HFFc6 (cell line): Measurements from ENCODE around the gene ZNF222. TPM values are rescaled to one million over a fixed set of nuclear protein-coding genes. Genes with fewer than 3 reads are reported as not detected.

Experiments used
- DNase-seq: peaks from one replicate; pipeline ENCODE4 v3.0.0-alpha.2; 2018
- H3K27ac Mint-ChIP-seq: 2 replicates; pipeline ENCODE4 v1.8.0; 2020; ENCODE audit warnings: mild to moderate bottlenecking, mixed read lengths
- H3K27me3 Mint-ChIP-seq: 2 replicates; pipeline ENCODE4 v1.8.0; 2021; ENCODE audit warnings: mild to moderate bottlenecking, moderate library complexity, mixed read lengths; ENCODE audit not compliant: insufficient read depth
- H3K36me3 Mint-ChIP-seq: 2 replicates; pipeline ENCODE4 v1.8.0; 2021; ENCODE audit warnings: low read depth, mixed read lengths
- H3K4me1 Mint-ChIP-seq: 2 replicates; pipeline ENCODE4 v1.8.0; 2020; ENCODE audit warnings: low read depth, mixed read lengths
- H3K4me3 Mint-ChIP-seq: 2 replicates; pipeline ENCODE4 v1.8.0; 2020; ENCODE audit warnings: mild to moderate bottlenecking, moderate library complexity, mixed read lengths
- H3K9me3 Mint-ChIP-seq: 2 replicates; pipeline ENCODE4 v1.8.0; 2020; ENCODE audit warnings: mild to moderate bottlenecking, mixed read lengths
- total RNA-seq, 6 experiments: library from RNA; stranded (reverse); fragmentation: NEBNext Ultra II Directional; extraction: Animal tissue kit (Norgen Biotek cat#: 25700); gene quantifications; 2 replicates in 1 of 6; 3 replicates in 5 of 6; pipeline ENCODE4 v1.2.3, GENCODE V29; 2021
- TF ChIP-seq, protein P1 (sequence below): fragments of 200-600 bp; sonication (generic); IDR thresholded peaks from 2 replicates; pipeline ENCODE4 v1.5.0; 2021; ENCODE audit warnings: antibody characterized with exemption, mild to moderate bottlenecking

The ZNF222 gene
- total RNA-seq, 6 experiments from 2014 or later = 2.4 to 5.1 (median 3.6) TPM

DNA sequence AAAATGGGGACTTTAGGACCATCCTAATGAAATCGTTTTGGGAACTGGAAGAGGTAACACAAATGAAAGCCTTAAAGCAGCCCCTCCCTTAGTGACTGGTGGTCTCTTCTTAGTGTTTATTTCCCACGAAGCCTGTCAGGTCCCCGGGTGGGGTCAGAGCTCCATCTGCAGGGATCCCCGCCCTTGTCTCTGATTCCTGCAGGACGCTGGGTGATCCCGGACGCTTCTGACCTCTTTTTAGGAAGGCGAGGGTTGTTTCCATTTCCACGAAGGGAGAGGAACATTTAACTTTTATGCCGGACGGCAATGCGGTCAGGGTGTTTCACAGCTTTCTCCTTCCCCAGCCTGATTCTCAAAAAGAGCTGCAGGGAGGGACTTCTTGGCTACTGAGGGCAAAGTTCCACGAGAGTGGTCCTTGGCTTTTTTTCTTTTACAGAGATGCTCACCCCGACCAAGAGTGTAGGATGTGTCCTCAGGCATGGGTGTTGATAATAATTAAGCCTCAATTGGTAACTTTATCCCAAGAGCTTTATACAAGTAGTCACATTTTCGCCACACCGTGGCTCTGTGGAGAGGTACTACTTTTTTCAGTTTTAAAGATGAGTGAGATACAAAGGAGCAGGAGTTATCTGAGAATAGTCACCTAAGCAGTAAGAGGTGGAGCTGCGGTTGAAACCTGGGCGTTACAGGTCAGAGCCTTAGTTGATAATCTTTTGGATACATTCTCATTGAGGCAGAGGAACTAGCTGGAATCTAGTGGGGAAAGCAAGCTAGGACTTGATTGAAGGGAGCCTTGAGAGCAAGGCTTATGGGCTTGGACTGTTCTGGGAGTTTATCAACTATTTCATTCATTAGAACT, 47.6 kb downstream of the ZNF222 start:
- no peak for DNase-seq
- Mint-ChIP-seq H3K27me3 (peaks cover 3% of the 10 kb centered on the region), H3K27ac (peak overlapping the region; percentile 84), H3K4me3 (peak overlapping the region; percentile 96), H3K4me1 (peaks cover 24% of the 10 kb centered on the region), H3K9me3 (peaks cover 17% of the 10 kb centered on the region), H3K36me3 (peaks cover 42% of the 10 kb centered on the region)
- TF ChIP-seq, protein P1, sequence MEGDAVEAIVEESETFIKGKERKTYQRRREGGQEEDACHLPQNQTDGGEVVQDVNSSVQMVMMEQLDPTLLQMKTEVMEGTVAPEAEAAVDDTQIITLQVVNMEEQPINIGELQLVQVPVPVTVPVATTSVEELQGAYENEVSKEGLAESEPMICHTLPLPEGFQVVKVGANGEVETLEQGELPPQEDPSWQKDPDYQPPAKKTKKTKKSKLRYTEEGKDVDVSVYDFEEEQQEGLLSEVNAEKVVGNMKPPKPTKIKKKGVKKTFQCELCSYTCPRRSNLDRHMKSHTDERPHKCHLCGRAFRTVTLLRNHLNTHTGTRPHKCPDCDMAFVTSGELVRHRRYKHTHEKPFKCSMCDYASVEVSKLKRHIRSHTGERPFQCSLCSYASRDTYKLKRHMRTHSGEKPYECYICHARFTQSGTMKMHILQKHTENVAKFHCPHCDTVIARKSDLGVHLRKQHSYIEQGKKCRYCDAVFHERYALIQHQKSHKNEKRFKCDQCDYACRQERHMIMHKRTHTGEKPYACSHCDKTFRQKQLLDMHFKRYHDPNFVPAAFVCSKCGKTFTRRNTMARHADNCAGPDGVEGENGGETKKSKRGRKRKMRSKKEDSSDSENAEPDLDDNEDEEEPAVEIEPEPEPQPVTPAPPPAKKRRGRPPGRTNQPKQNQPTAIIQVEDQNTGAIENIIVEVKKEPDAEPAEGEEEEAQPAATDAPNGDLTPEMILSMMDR = no peak; the same call in 1 of the 2 replicates

DNA sequence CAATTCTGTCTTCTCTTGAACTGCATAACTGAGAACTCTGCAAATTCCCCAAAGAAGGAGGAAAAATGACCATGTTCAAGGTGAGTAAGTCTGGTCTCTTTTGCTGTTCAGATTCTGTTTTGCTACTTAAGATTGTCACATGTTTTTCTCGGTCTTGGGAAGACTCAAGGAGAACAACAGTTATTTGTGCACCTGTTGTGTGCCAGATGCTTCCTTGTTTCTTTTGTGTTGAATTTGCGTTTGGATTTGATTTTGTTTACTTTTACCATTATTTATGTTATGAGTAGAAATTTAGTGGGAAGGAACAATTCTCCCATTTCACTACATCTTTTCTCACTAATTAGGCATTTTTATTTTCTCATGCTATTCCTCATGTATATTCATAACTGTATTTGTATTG, 51.1 kb downstream of the ZNF222 start:
- Mint-ChIP-seq H3K27me3 (peaks cover 3% of the 10 kb centered on the region), H3K36me3 (peaks cover 30% of the 10 kb centered on the region), H3K9me3 (peaks cover 5% of the 10 kb centered on the region), H3K4me1 (peaks cover 17% of the 10 kb centered on the region), H3K27ac (no peak overlapping the region), H3K4me3 (no peak overlapping the region)
- TF ChIP-seq, protein P1 = no peak
- DNase-seq = no peak

Other genes starting within 250 kb of the ZNF222 start
- gene KCNN4, start 244.4 kb upstream of the ZNF222 start, total RNA-seq = 1 to 10 TPM in 2 of 6 experiments, under 1 TPM in 4; 0.53 to 3.1 (median 0.81) TPM
- under 1 TPM in 5 of 6 experiments, not detected in 1; 0.11 to 0.81 (median 0.34) TPM for gene LYPD5, start 222.9 kb upstream of the ZNF222 start, total RNA-seq
- 1 to 10 TPM; 5.7 to 9.0 (median 7.9) TPM for gene ZNF283, start 198.1 kb upstream of the ZNF222 start, total RNA-seq
- gene ZNF404, start 141.4 kb upstream of the ZNF222 start, total RNA-seq = 1 to 10 TPM; 2.6 to 3.6 (median 3.2) TPM
- gene ZNF45, start 90.1 kb upstream of the ZNF222 start, total RNA-seq = 10 to 100 TPM in 3 of 6 experiments, 1 to 10 TPM in 3; 8.4 to 12.3 (median 10.2) TPM
- gene ZNF221, start 74.2 kb upstream of the ZNF222 start, total RNA-seq = 1 to 10 TPM; 3.6 to 4.3 (median 4.1) TPM
- gene ZNF155, start 41.2 kb upstream of the ZNF222 start, total RNA-seq = 1 to 10 TPM; 5.7 to 6.7 (median 6.4) TPM
- 1 to 10 TPM; 1.3 to 2.6 (median 2.0) TPM for gene ZNF230, start 22.4 kb upstream of the ZNF222 start, total RNA-seq
- 1 to 10 TPM; 2.3 to 4.1 (median 2.6) TPM for gene ZNF223, start 26.7 kb downstream of the ZNF222 start, total RNA-seq
- 1 to 10 TPM; 1.6 to 2.7 (median 2.4) TPM for gene ZNF284, start 46.8 kb downstream of the ZNF222 start, total RNA-seq
- 10 to 100 TPM in 5 of 6 experiments, 1 to 10 TPM in 1; 8.5 to 11.8 (median 10.8) TPM for gene ZNF224, start 69.0 kb downstream of the ZNF222 start, total RNA-seq
- gene ZNF225, start 88.0 kb downstream of the ZNF222 start, total RNA-seq = 1 to 10 TPM; 3.5 to 5.5 (median 4.0) TPM
- 1 to 10 TPM; 4.8 to 7.2 (median 6.8) TPM for gene ZNF234, start 116.2 kb downstream of the ZNF222 start, total RNA-seq
- gene ZNF226, start 139.7 kb downstream of the ZNF222 start, total RNA-seq = 10 to 100 TPM; 20.8 to 25.7 (median 22.6) TPM
- gene ZNF227, start 187.2 kb downstream of the ZNF222 start, total RNA-seq = 10 to 100 TPM; 11.6 to 13.4 (median 12.9) TPM
- 1 to 10 TPM in 1 of 6 experiments, under 1 TPM in 5; 0.36 to 1.2 (median 0.68) TPM for gene ZNF233, start 234.5 kb downstream of the ZNF222 start, total RNA-seq